Measurements from ENCODE around the gene CAPN13.

The CAPN13 gene

GRCh38 chr2:30688956-30689401 lies 118.3 kb downstream of the CAPN13 start:
- TF ChIP-seq ZBTB7A (IDR thresholded peaks at IDR 0.05; ENCODE audit: low read depth) (no peak), CEBPB (IDR thresholded peaks at IDR 0.05) (no peak), REST (IDR thresholded peaks at IDR 0.05; ENCODE audit: low read depth) (no peak), TEAD4 (IDR thresholded peaks at IDR 0.05) (no peak), CREB1 (IDR thresholded peaks at IDR 0.05; ENCODE audit: low read depth) (no peak), TAF1 (IDR thresholded peaks at IDR 0.05; ENCODE audit: low read depth) (no peak), YY1 (IDR thresholded peaks at IDR 0.05; ENCODE audit: low read depth) (no peak), RAD21 (IDR thresholded peaks at IDR 0.05; ENCODE audit: low read depth) (no peak), USF1 (IDR thresholded peaks at IDR 0.05) (no peak), TCF12 (IDR thresholded peaks at IDR 0.05; ENCODE audit: low read depth) (no peak), NFIC (IDR thresholded peaks at IDR 0.05) (no peak), MAX (IDR thresholded peaks at IDR 0.05) (no peak), EP300 (IDR thresholded peaks at IDR 0.05; ENCODE audit: borderline replicate concordance) (no peak), FOXM1 (IDR thresholded peaks at IDR 0.05; ENCODE audit: borderline replicate concordance, low read depth) (no peak), EGR1 (IDR thresholded peaks at IDR 0.05) (no peak)

GRCh38 chr2:30686669-30687068 lies 120.6 kb downstream of the CAPN13 start:
- TF ChIP-seq REST (IDR thresholded peaks at IDR 0.05; ENCODE audit: low read depth), result no peak
- TF ChIP-seq CREB1 (IDR thresholded peaks at IDR 0.05; ENCODE audit: low read depth), result no peak
- TF ChIP-seq TEAD4 (IDR thresholded peaks at IDR 0.05), result no peak
- no peak for TF ChIP-seq YY1 (IDR thresholded peaks at IDR 0.05; ENCODE audit: low read depth)
- TF ChIP-seq TAF1 (IDR thresholded peaks at IDR 0.05; ENCODE audit: low read depth), result no peak
- no peak for TF ChIP-seq RAD21 (IDR thresholded peaks at IDR 0.05; ENCODE audit: low read depth)
- TF ChIP-seq ZBTB7A (IDR thresholded peaks at IDR 0.05; ENCODE audit: low read depth), result no peak
- no peak for TF ChIP-seq EP300 (IDR thresholded peaks at IDR 0.05; ENCODE audit: borderline replicate concordance)
- no peak for TF ChIP-seq USF1 (IDR thresholded peaks at IDR 0.05)
- TF ChIP-seq FOXM1 (IDR thresholded peaks at IDR 0.05; ENCODE audit: borderline replicate concordance, low read depth), result no peak
- TF ChIP-seq TCF12 (IDR thresholded peaks at IDR 0.05; ENCODE audit: low read depth), result no peak
- no peak for TF ChIP-seq EGR1 (IDR thresholded peaks at IDR 0.05)
- TF ChIP-seq NFIC (IDR thresholded peaks at IDR 0.05), result no peak
- TF ChIP-seq CEBPB (IDR thresholded peaks at IDR 0.05), result no peak

- TF ChIP-seq ZBTB7A (IDR thresholded peaks at IDR 0.05; ENCODE audit: low read depth), result no peak
- no peak for TF ChIP-seq CEBPB (IDR thresholded peaks at IDR 0.05)
- no peak for TF ChIP-seq RAD21 (IDR thresholded peaks at IDR 0.05; ENCODE audit: low read depth)
- no peak for TF ChIP-seq USF1 (IDR thresholded peaks at IDR 0.05)
- TF ChIP-seq EP300 (IDR thresholded peaks at IDR 0.05; ENCODE audit: borderline replicate concordance), result no peak
- TF ChIP-seq TAF1 (IDR thresholded peaks at IDR 0.05; ENCODE audit: low read depth), result no peak
- TF ChIP-seq TCF12 (IDR thresholded peaks at IDR 0.05; ENCODE audit: low read depth), result no peak
- TF ChIP-seq FOXM1 (IDR thresholded peaks at IDR 0.05; ENCODE audit: borderline replicate concordance, low read depth), result no peak
- no peak for TF ChIP-seq EGR1 (IDR thresholded peaks at IDR 0.05)
- no peak for TF ChIP-seq REST (IDR thresholded peaks at IDR 0.05; ENCODE audit: low read depth)
- TF ChIP-seq NFIC (IDR thresholded peaks at IDR 0.05), result no peak
- TF ChIP-seq CREB1 (IDR thresholded peaks at IDR 0.05; ENCODE audit: low read depth), result no peak
- TF ChIP-seq YY1 (IDR thresholded peaks at IDR 0.05; ENCODE audit: low read depth), result no peak
- no peak for TF ChIP-seq TEAD4 (IDR thresholded peaks at IDR 0.05)
- TF ChIP-seq MAX (IDR thresholded peaks at IDR 0.05), result no peak
Observed at GRCh38 chr2:30686000-30686399, 121.2 kb downstream of the CAPN13 start.

- no peak for TF ChIP-seq EGR1 (IDR thresholded peaks at IDR 0.05)
- no peak for TF ChIP-seq USF1 (IDR thresholded peaks at IDR 0.05)
- TF ChIP-seq MAX (IDR thresholded peaks at IDR 0.05), result no peak
- no peak for TF ChIP-seq EP300 (IDR thresholded peaks at IDR 0.05; ENCODE audit: borderline replicate concordance)
- no peak for TF ChIP-seq REST (IDR thresholded peaks at IDR 0.05; ENCODE audit: low read depth)
- no peak for TF ChIP-seq TCF12 (IDR thresholded peaks at IDR 0.05; ENCODE audit: low read depth)
Observed at GRCh38 chr2:30684996-30685395, 122.2 kb downstream of the CAPN13 start.
